Glutamatergic neuron (in vitro differentiated cells): ENCODE measurements around the gene RESF1. TPM values are rescaled to one million over a fixed set of nuclear protein-coding genes. Genes with fewer than 3 reads are reported as not detected.

Experiments
- DNase-seq: peaks from one replicate; pipeline ENCODE4 v3.0.0; 2022
- H3K27ac Mint-ChIP-seq: one replicate; pipeline ENCODE4 v1.8.0; 2020; ENCODE audit warnings: mild to moderate bottlenecking, mixed read lengths, inconsistent platforms; ENCODE audit not compliant: unreplicated experiment
- H3K27me3 Mint-ChIP-seq: one replicate; pipeline ENCODE4 v1.8.0; 2020; ENCODE audit warnings: mild to moderate bottlenecking, moderate library complexity, mixed read lengths, inconsistent platforms; ENCODE audit not compliant: unreplicated experiment
- H3K36me3 Mint-ChIP-seq: one replicate; pipeline ENCODE4 v1.8.0; 2020; ENCODE audit warnings: mild to moderate bottlenecking, mixed read lengths, inconsistent platforms; ENCODE audit not compliant: unreplicated experiment
- H3K4me1 Mint-ChIP-seq: one replicate; pipeline ENCODE4 v1.8.0; 2020; ENCODE audit warnings: mild to moderate bottlenecking, low read depth, mixed read lengths, inconsistent platforms; ENCODE audit not compliant: unreplicated experiment
- H3K4me3 Mint-ChIP-seq: one replicate; pipeline ENCODE4 v1.8.0; 2020; ENCODE audit warnings: mild to moderate bottlenecking, mixed read lengths, inconsistent platforms; ENCODE audit not compliant: unreplicated experiment
- H3K9me3 Mint-ChIP-seq: one replicate; pipeline ENCODE4 v1.8.0; 2020; ENCODE audit warnings: mild to moderate bottlenecking, moderate library complexity, mixed read lengths, inconsistent platforms; ENCODE audit not compliant: unreplicated experiment
- CTCF ChIP-seq: fragments of 200-600 bp; sonication (generic); IDR thresholded peaks from one replicate; pipeline ENCODE4 v1.5.0; 2021; ENCODE audit not compliant: partially characterized antibody, unreplicated experiment
- total RNA-seq: library from RNA; stranded (reverse); fragmentation: NEBNext Ultra II Directional; extraction: Animal tissue kit (Norgen Biotek cat#: 25700); gene quantifications from one replicate; pipeline ENCODE4 v1.2.1, GENCODE V29; 2021; ENCODE audit not compliant: unreplicated experiment

RESF1 gene
- total RNA-seq, 1 donor from 2014 or later, result 38.3 TPM

- peaks cover 4% of the 10 kb centered on the region for H3K9me3 Mint-ChIP-seq
- no peak overlapping the region for H3K4me3 Mint-ChIP-seq
- no peaks in the 10 kb centered on the region for H3K4me1 Mint-ChIP-seq
- H3K27ac Mint-ChIP-seq, result peak overlapping the region; percentile 54
- H3K36me3 Mint-ChIP-seq, result peaks cover 18% of the 10 kb centered on the region
- TF ChIP-seq CTCF, result no peak
- DNase-seq, result no peak
- peaks cover 2% of the 10 kb centered on the region for H3K27me3 Mint-ChIP-seq
These were observed 36.2 kb upstream of the RESF1 start for GRCh38 chr12:31923063-31923412.

GRCh38 chr12:31928246-31929026 lies 30.8 kb upstream of the RESF1 start:
- Mint-ChIP-seq H3K27me3 (no peaks in the 10 kb centered on the region), H3K4me3 (no peak overlapping the region), H3K27ac (no peak overlapping the region), H3K4me1 (no peaks in the 10 kb centered on the region), H3K9me3 (peaks cover 2% of the 10 kb centered on the region), H3K36me3 (peaks cover 12% of the 10 kb centered on the region)
- DNase-seq, result no peak
- no peak for TF ChIP-seq CTCF

- H3K27me3 Mint-ChIP-seq, result no peaks in the 10 kb centered on the region
- no peak overlapping the region for H3K4me3 Mint-ChIP-seq
- DNase-seq, result no peak
- H3K36me3 Mint-ChIP-seq, result peaks cover 6% of the 10 kb centered on the region
- no peak for TF ChIP-seq CTCF
- peaks cover 2% of the 10 kb centered on the region for H3K9me3 Mint-ChIP-seq
- no peaks in the 10 kb centered on the region for H3K4me1 Mint-ChIP-seq
- no peak overlapping the region for H3K27ac Mint-ChIP-seq
These were observed 30.1 kb upstream of the RESF1 start for GRCh38 chr12:31929027-31929526.

GRCh38 chr12:31931796-31932715 lies 27.2 kb upstream of the RESF1 start:
- H3K27ac Mint-ChIP-seq, result no peak overlapping the region
- TF ChIP-seq CTCF, result no peak
- H3K36me3 Mint-ChIP-seq, result peaks cover 5% of the 10 kb centered on the region
- DNase-seq, result no peak
- H3K4me3 Mint-ChIP-seq, result no peak overlapping the region
- peaks cover 1% of the 10 kb centered on the region for H3K9me3 Mint-ChIP-seq
- no peaks in the 10 kb centered on the region for H3K4me1 Mint-ChIP-seq
- H3K27me3 Mint-ChIP-seq, result no peaks in the 10 kb centered on the region
